ENCODE data around the gene STUM. TPM values are rescaled to one million over a fixed set of nuclear protein-coding genes. Genes with fewer than 3 reads are reported as not detected.

STUM gene
- total and polyA plus RNA-seq, 8 donors = 0.15 to 2.1 (median 1.4) TPM

- H3K9me3 ChIP-seq = no peaks in the 10 kb centered on the region
- no peak for ATAC-seq
- no peak for DNase-seq
- H3K4me1 ChIP-seq = no peaks in the 10 kb centered on the region
- no peaks in the 10 kb centered on the region for H3K27me3 ChIP-seq
- no peaks in the 10 kb centered on the region for H3K36me3 ChIP-seq
- intact Hi-C loops (cut with DNase I) = no loop called here
- no peak overlapping the region for H3K4me3 ChIP-seq
- no peak overlapping the region for H3K27ac ChIP-seq
- TF ChIP-seq, protein P1, sequence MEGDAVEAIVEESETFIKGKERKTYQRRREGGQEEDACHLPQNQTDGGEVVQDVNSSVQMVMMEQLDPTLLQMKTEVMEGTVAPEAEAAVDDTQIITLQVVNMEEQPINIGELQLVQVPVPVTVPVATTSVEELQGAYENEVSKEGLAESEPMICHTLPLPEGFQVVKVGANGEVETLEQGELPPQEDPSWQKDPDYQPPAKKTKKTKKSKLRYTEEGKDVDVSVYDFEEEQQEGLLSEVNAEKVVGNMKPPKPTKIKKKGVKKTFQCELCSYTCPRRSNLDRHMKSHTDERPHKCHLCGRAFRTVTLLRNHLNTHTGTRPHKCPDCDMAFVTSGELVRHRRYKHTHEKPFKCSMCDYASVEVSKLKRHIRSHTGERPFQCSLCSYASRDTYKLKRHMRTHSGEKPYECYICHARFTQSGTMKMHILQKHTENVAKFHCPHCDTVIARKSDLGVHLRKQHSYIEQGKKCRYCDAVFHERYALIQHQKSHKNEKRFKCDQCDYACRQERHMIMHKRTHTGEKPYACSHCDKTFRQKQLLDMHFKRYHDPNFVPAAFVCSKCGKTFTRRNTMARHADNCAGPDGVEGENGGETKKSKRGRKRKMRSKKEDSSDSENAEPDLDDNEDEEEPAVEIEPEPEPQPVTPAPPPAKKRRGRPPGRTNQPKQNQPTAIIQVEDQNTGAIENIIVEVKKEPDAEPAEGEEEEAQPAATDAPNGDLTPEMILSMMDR (IDR thresholded peaks at IDR 0.05) = no peak
Observed at GRCh38 chr1:226586650-226587422, 38.3 kb downstream of the STUM start.

- Histone ChIP-seq H3K27ac (no peak overlapping the region), H3K9me3 (no peaks in the 10 kb centered on the region)
Observed at GRCh38 chr1:226588484-226588883, 39.9 kb downstream of the STUM start.

GRCh38 chr1:226589008-226589733 is 40.6 kb downstream of the STUM start:
- TF ChIP-seq, protein P1 (IDR thresholded peaks at IDR 0.05) = no peak
- intact Hi-C loops (cut with DNase I) = no loop called here
- Histone ChIP-seq H3K9me3 (no peaks in the 10 kb centered on the region), H3K27me3 (no peaks in the 10 kb centered on the region), H3K4me3 (no peak overlapping the region), H3K4me1 (no peaks in the 10 kb centered on the region), H3K36me3 (no peaks in the 10 kb centered on the region), H3K27ac (no peak overlapping the region)
- DNase-seq = no peak
- no peak for ATAC-seq

More at GRCh38 chr1:226588484-226588883, 39.9 kb downstream of the STUM start:
- TF ChIP-seq, protein P1 (IDR thresholded peaks at IDR 0.05) = no peak
- no peaks in the 10 kb centered on the region for H3K27me3 ChIP-seq
- ATAC-seq (no peak), DNase-seq (no peak)
- no peaks in the 10 kb centered on the region for H3K4me1 ChIP-seq
- intact Hi-C loops (cut with DNase I) = no loop called here
- no peak overlapping the region for H3K4me3 ChIP-seq
- H3K36me3 ChIP-seq = no peaks in the 10 kb centered on the region

DNA sequence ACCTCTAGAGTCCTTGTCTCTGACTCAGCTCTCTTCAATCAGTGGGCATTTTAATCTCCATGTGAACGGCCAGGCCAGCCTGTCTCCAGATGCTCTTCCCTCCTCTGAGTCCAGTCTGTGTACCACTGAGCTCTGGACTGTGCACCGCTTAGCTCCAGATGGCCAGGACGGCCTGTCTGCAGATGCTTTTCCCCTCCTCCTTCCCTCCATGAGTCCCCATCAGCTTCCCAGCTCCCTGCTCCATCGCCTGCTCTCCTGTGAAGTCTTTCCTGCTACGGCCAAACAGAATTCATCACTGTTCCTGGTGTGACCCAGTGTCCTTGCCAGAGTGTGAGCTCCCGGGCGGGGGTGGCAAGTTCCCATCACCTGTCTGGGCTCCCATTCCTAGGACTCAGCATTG is 42.0 kb downstream of the STUM start:
- Histone ChIP-seq H3K27me3 (no peaks in the 10 kb centered on the region), H3K4me1 (no peaks in the 10 kb centered on the region), H3K9me3 (peaks cover 0 to 1% of the 10 kb centered on the region in 2 donors), H3K27ac (no peak overlapping the region), H3K36me3 (no peaks in the 10 kb centered on the region), H3K4me3 (no peak overlapping the region)
- ATAC-seq = no peak
- TF ChIP-seq, protein P1 (IDR thresholded peaks at IDR 0.05) = no peak
- no peak for DNase-seq
- intact Hi-C loops (cut with DNase I) = no loop called here

DNA sequence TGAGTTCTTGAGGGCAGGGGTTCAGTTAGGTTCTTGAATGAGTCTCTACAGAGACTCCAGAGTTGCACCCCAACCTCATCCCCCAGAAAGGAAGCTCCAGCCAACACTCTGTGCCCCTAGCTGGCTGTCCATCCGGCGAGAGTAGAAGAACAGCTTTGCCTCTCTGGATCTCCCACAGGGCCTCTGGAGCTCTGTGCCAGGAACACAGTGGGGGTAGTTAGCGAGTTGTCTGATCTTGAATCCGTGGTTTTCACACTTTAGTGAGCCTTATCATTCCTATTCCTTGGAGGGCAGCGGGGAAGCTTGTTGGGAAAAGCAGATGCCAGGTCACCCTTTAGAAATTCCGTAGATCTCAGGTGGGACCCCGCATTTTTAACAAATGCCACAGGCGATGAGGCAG is 45.0 kb downstream of the STUM start:
- intact Hi-C loops (cut with DNase I) = no loop called here
- TF ChIP-seq, protein P1 (IDR thresholded peaks at IDR 0.05) = no peak
- Histone ChIP-seq H3K27me3 (no peaks in the 10 kb centered on the region), H3K36me3 (no peaks in the 10 kb centered on the region), H3K4me1 (no peaks in the 10 kb centered on the region), H3K9me3 (peaks cover 0 to 2% of the 10 kb centered on the region in 2 donors), H3K4me3 (no peak overlapping the region), H3K27ac (no peak overlapping the region)
- DNase-seq (no peak), ATAC-seq (no peak)

All from left lung (tissue), 10 donors.